ENCODE measurements around the gene MUC12. TPM values are rescaled to one million over a fixed set of nuclear protein-coding genes. Genes with fewer than 3 reads are reported as not detected.

The MUC12 gene
- total and polyA plus RNA-seq, 2 of the 8 experiments (the other 6 are each of a cell fraction or from before 2014, with no cell fraction given) = 7.7 to 16.2 TPM

DNA sequence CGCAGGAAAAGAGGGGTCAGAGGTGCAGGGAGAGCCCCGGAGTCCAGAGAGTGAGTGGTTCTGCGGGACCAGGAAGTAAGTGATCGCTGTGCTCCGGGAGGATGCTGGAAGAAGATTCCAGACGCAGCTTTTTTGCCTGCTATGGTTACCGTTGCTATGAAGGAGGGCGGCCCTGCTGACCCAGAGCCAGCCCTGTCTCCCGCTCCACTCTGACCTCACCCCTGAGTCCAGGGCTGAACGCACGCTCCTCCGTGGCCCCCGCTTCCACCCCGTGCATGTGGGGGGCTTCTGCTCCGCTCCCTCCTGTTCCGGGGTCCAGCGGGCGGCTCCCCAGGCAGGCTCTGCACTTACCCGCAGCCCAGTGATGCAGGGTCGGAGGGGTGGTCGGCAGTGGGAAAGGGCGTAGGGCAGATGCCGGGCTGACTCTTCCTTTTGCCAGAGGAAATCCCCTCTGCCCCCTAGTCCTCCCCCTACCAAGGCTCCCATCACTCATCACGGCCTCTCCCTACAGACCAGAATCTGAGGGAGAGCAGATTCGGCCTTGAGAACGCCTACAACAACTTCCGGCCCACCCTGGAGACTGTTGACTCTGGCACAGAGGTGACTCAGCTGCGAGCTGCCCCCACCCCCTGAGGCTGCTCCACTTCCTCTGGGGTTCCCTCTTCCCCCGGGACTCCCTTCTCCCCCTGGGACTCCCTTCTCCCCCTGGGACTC, 47.9 kb downstream of the MUC12 start (continued):
- no peak for TF ChIP-seq RXRA (IDR thresholded peaks at IDR 0.05; ENCODE audit: insufficient read depth, low read depth, low read length)
- no peak for TF ChIP-seq E2F6 (IDR thresholded peaks at IDR 0.05)
- no peak for TF ChIP-seq POU5F1 (IDR thresholded peaks at IDR 0.05; ENCODE audit: low read depth, low read length)
- TF ChIP-seq, protein P1, sequence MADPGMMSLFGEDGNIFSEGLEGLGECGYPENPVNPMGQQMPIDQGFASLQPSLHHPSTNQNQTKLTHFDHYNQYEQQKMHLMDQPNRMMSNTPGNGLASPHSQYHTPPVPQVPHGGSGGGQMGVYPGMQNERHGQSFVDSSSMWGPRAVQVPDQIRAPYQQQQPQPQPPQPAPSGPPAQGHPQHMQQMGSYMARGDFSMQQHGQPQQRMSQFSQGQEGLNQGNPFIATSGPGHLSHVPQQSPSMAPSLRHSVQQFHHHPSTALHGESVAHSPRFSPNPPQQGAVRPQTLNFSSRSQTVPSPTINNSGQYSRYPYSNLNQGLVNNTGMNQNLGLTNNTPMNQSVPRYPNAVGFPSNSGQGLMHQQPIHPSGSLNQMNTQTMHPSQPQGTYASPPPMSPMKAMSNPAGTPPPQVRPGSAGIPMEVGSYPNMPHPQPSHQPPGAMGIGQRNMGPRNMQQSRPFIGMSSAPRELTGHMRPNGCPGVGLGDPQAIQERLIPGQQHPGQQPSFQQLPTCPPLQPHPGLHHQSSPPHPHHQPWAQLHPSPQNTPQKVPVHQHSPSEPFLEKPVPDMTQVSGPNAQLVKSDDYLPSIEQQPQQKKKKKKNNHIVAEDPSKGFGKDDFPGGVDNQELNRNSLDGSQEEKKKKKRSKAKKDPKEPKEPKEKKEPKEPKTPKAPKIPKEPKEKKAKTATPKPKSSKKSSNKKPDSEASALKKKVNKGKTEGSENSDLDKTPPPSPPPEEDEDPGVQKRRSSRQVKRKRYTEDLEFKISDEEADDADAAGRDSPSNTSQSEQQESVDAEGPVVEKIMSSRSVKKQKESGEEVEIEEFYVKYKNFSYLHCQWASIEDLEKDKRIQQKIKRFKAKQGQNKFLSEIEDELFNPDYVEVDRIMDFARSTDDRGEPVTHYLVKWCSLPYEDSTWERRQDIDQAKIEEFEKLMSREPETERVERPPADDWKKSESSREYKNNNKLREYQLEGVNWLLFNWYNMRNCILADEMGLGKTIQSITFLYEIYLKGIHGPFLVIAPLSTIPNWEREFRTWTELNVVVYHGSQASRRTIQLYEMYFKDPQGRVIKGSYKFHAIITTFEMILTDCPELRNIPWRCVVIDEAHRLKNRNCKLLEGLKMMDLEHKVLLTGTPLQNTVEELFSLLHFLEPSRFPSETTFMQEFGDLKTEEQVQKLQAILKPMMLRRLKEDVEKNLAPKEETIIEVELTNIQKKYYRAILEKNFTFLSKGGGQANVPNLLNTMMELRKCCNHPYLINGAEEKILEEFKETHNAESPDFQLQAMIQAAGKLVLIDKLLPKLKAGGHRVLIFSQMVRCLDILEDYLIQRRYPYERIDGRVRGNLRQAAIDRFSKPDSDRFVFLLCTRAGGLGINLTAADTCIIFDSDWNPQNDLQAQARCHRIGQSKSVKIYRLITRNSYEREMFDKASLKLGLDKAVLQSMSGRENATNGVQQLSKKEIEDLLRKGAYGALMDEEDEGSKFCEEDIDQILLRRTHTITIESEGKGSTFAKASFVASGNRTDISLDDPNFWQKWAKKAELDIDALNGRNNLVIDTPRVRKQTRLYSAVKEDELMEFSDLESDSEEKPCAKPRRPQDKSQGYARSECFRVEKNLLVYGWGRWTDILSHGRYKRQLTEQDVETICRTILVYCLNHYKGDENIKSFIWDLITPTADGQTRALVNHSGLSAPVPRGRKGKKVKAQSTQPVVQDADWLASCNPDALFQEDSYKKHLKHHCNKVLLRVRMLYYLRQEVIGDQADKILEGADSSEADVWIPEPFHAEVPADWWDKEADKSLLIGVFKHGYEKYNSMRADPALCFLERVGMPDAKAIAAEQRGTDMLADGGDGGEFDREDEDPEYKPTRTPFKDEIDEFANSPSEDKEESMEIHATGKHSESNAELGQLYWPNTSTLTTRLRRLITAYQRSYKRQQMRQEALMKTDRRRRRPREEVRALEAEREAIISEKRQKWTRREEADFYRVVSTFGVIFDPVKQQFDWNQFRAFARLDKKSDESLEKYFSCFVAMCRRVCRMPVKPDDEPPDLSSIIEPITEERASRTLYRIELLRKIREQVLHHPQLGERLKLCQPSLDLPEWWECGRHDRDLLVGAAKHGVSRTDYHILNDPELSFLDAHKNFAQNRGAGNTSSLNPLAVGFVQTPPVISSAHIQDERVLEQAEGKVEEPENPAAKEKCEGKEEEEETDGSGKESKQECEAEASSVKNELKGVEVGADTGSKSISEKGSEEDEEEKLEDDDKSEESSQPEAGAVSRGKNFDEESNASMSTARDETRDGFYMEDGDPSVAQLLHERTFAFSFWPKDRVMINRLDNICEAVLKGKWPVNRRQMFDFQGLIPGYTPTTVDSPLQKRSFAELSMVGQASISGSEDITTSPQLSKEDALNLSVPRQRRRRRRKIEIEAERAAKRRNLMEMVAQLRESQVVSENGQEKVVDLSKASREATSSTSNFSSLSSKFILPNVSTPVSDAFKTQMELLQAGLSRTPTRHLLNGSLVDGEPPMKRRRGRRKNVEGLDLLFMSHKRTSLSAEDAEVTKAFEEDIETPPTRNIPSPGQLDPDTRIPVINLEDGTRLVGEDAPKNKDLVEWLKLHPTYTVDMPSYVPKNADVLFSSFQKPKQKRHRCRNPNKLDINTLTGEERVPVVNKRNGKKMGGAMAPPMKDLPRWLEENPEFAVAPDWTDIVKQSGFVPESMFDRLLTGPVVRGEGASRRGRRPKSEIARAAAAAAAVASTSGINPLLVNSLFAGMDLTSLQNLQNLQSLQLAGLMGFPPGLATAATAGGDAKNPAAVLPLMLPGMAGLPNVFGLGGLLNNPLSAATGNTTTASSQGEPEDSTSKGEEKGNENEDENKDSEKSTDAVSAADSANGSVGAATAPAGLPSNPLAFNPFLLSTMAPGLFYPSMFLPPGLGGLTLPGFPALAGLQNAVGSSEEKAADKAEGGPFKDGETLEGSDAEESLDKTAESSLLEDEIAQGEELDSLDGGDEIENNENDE (IDR thresholded peaks at IDR 0.05; ENCODE audit: insufficient replicate concordance, low read length) = no peak
- no peak for TF ChIP-seq RFX5 (IDR thresholded peaks at IDR 0.05; ENCODE audit: borderline replicate concordance, low read depth, low read length)
- no peak for TF ChIP-seq KDM1A (IDR thresholded peaks at IDR 0.05; ENCODE audit: borderline replicate concordance, low read length)
- TF ChIP-seq SP2 (IDR thresholded peaks at IDR 0.05; ENCODE audit: low read length) = no peak
- TF ChIP-seq, protein P2, sequence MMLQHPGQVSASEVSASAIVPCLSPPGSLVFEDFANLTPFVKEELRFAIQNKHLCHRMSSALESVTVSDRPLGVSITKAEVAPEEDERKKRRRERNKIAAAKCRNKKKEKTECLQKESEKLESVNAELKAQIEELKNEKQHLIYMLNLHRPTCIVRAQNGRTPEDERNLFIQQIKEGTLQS (IDR thresholded peaks at IDR 0.05; ENCODE audit: insufficient read depth, low read depth, low read length) = no peak
- TF ChIP-seq NANOG (IDR thresholded peaks at IDR 0.05; ENCODE audit: insufficient read depth, low read depth, low read length, poor library complexity, severe bottlenecking) = no peak
